Right lobe of liver (tissue), 4 donors: Measurements from ENCODE around the gene GPR17.

Source experiments
- CTCF ChIP-seq, 4 donors: fragments of 200-600 bp in 3 of 4; fragments of 450-650 bp in 1 of 4; IDR thresholded peaks; one replicate each; pipeline versions ENCODE4 v1.5.1 to v1.8.0; 2016 to 2022; ENCODE audit warnings: antibody characterized with exemption in 4 of 4, mild to moderate bottlenecking in 2 of 4
- POLR2A ChIP-seq: fragments of 450-650 bp; IDR thresholded peaks from one replicate; pipeline ENCODE4 v1.6.1; 2017; ENCODE audit warnings: antibody characterized with exemption, mild to moderate bottlenecking
- donor health status: DM: no; HTN: no; CAD: no.
- donor health status: DM: no; HTN: no; CAD: no.
- donor health status: DM: no; HTN: yes; CAD: no.

DNA sequence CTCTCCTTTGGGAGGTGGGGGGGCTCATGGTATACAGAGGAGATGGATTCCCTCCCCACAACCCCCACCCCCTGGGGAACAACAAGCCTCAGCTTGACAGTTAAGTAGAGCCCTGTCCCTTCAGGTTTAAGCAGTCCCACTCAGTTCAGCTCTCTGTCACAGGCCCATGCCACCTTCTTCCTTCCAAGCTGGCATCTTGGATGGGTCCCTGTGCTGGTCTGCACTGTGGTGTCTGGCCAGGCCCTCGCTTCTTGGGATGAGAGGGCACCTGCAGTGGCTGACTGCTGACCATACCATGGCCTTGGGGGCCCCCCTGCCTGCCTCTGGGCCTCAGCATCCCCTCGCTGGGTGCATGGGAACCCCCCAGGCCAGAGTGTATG lies 20.4 kb upstream of the GPR17 start:
- TF ChIP-seq CTCF (IDR thresholded peaks at IDR 0.05) (no peak), POLR2A (no peak)
